ENCODE measurements around the gene UBE2R2.
"Not testable (repeated sequence)": the region's sequence is repeated elsewhere in the genome, so short reads cannot be mapped to it uniquely, and the experiment has no call there.

UBE2R2 gene

DNA sequence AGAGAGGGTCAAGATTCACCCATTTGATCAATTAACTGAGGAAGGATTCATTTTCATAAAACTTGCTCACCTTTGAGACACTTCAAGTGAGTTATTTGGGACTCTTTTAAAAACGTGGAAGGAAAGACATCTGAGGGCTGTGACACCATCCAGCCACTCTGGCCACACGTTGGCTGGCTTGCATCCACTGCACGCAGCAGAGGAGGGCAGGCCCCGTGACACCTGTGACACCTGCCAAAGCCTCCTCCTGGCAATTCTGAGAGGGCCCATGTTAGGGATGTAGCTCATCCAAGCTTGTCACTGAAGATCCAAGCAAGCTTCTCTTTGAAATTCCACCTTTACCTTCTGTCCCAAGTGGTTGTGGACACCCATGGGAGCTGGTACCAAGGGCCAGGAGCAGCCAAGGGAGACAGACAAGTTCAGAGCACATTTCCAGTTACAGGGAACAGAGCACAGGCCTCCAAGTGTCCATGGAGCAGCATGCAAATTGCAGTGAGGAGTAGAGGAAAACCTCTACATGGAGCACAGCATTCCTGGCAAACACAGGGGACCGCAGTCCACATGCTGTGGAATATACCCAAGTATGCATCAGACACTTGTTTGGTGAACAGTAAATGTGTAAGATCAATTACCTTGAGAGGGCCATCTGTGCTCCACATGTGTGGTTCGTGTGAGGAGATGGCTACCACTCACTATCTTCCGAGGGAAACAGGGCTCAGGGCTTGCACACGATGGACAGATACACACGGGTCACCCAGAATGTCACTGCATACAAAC, 16.8 kb upstream of the UBE2R2 start:
- DNase-seq (ENCODE audit: low read depth), result no peak

DNA sequence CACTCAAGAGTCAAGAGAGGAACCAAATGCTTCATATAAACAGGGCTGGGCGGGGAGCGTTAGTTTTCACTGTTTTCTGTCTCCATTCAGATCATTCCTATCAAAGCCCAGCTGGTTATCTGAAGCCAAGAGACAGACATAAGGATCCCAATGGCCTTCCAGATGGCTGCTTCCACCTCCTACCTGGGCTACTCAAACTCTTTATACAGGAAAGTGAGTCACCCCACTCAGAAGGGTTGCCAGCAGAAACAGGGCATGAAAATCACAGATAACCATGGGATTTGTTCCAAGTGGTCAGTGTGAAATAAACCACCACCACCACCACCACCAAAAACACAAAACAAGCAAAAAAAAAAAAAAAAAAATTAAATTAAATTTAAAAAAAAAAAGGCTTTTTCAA, 16.1 kb upstream of the UBE2R2 start:
- DNase-seq (ENCODE audit: low read depth), result no peak

DNA sequence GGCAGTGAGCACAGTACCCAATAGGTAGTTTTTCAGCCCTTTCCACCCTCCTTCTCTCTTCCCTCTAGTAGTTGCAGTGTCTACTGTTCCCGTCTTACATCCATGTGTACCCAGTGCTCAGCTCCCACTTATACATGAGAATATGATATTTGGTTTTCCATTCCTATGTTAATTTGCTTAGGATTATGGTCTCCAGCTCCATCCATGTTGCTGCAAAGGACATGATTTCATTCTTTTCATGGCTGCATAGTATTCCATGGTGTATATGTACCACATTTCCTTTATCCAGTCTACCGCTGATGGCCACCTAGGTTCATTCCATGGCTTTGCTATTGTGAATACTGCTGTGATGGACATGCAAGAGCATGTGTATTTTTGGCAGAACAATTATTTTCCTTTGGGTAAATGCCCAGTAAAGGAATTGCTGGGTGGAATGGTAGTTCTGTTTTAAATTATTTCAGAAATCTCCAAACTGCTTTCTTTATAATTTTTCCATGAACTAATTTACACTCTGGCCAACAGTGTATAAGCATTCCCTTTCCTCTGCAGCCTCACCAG, 14.9 kb upstream of the UBE2R2 start:
- not testable (repeated sequence) for DNase-seq (ENCODE audit: low read depth)

DNA sequence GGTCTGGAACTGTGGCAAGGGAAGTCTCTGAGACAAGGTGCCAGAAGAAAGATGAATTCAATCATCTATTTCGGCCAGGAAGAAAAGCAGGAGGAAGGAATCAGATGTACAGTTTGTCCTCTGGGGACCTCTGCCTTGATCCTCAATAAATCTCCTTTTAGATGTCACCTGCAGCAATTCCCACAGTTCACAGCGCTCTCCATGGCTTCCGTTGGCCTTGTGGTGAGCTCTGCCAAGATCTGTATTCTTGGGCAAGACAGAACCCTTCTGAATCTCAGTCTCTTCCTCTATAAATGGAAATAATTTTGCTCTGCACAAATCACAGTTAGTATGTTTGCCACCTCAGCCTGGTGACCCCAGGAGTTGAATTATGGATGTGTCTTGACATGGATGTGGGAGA, 12.8 kb upstream of the UBE2R2 start:
- DNase-seq (ENCODE audit: low read depth), result not testable (repeated sequence)

DNA sequence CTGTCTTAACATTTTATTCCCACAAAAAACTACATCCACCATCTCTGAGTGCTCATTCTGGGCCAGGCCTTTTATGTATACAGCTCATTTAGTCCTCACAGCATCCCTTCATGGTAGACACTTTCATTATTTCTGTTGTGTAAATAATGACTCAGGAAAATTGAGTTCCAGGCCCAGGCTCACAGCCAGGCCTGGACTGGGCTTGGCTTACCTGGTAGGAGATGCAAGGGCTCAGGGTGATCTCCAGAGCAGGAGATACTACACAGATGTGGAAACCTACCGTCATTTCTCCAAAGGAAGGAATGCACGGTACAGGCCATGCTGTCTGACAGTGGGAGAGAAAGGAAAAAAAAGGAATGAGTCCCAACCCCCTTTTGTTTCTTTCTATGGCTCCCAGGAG, 9.8 kb upstream of the UBE2R2 start:
- not testable (repeated sequence) for DNase-seq (ENCODE audit: low read depth)

DNA sequence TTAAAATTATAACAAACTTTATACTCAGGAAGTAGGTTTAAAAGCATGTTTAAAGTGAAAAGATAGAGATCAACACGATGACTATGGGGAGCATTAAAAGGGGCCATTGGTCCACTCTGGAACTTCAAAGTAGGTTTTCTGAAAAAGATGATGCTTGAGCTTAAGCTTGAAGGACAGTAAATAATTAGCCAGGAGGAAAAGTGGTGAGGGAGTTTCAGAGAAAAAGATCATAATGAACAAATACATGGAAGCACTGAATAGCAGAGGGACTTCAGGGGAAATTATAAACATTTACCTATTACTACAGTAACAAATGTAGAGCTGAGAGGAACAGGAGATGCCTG, 8.0 kb upstream of the UBE2R2 start:
- not testable (repeated sequence) for DNase-seq (ENCODE audit: low read depth)

DNA sequence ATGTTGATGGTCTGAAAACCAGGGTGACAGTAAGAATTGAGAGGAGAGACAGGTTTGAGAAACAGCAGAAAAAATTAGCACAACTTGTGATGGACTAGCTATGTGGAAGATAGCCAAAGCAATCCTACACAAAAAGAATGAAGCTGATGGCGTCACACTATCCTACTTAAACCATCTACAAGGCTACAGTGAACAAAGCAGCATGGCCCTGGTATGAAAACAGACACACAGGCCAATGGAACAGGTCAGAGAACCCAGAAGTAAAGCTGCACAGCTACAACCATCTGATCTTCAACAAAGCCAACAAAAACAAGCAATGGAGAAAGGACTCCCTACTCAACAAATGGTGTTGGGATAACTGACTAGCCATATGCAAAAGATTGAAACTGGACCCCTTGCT, 7.5 kb upstream of the UBE2R2 start:
- DNase-seq (ENCODE audit: low read depth), result no peak

DNA sequence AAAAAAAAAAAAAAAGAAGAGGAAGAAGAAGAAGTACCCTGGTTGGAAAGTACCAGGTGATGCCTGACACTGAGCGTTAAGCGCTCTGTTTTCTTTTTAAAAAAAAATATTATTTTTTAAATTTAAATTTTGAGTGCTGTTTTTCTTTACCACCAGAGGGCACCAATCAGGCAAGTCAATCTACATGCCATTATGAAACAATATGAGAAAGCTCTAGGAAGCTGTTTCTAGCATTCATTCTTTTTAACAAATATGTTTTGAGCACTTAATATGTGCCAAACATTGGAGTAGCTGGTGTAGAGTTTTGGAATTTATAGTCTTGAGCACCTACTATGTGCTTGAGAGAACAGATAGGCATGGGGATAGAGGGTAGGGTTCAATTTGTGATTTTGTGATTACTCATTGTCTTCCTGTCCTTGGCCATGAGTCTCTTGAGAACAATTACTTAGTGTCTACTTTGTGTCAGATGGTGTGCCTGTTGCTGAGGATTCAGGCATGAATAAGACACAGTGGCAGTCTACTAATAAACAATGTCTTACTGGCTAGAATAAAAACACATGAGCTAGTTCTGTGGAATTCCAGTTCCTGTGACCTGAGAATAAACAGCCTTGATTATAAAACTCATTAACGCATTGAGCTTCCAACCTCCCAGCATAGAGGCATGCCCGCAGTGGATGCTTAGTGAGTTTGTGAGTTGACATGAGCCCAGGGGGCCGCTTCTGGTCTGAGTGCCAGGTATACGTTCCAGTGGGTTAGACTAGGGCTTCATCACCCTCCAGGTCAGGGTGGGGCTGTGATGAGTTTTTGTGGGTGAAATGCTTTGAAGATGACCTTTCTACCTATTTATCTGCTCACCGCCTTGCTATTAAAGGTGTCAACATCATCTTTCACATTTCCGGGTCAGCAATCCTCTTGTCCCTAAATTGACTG, 3.0 kb upstream of the UBE2R2 start:
- peak; percentile 46 for DNase-seq (ENCODE audit: low read depth)

DNA sequence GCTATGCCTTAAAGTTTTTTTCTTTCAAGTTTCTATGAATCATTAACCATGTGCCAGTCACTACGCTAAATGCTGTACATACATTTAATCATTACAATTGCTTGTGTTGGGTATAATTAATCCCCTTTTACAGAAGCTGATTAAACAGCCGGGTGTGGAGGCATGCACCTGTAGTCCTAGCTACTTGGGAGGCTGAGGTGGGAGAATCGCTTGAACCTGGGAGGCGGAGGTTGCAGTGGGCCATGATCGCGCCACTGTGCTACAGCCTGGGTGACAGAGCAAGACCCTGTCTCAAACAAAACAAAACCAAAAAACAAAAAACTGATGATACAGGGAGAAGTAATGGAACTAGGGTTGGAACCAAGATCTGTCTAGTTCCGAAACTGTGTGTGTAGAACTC, 1.2 kb upstream of the UBE2R2 start:
- no peak for DNase-seq (ENCODE audit: low read depth)

DNA sequence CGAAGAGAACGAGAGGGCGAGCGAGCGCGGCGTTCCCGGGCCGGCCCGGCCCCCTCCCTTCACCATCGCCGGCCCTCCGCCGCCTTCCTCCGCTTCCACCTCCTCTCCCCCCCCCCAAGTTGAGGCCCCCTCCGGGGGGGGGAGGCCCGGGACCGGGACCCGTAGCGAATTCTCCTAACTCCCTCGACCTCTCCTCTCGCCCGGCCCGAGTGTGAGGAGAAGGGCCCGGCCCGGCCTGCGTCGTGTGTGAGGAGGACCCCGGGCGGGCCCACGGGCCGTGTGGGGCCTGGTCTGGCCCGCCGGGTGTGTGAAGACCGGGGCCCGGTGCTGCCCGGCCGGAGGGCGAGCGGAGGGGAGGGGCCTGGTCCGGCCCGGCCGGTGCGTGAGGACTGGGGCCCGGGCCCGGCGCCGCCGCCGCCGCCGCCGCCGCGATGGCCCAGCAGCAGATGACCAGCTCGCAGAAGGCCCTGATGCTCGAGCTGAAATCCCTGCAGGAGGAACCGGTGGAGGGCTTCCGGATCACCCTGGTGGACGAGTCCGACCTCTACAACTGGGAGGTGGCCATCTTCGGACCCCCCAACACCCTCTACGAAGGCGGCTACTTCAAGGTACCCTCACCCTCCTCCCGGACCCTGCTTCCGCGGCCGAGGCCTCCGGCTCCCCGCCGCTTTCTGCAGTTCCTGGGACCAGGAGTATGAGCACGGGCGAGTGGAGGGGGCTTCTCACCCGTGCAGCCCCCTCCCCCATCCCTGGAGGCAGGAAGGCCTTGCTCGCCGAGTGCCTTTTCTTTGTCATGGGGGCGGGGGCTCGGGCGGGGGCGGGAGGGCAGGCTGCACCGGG, 587 bp downstream of the UBE2R2 start:
- DNase-seq (ENCODE audit: low read depth), result peak; percentile 65

DNA sequence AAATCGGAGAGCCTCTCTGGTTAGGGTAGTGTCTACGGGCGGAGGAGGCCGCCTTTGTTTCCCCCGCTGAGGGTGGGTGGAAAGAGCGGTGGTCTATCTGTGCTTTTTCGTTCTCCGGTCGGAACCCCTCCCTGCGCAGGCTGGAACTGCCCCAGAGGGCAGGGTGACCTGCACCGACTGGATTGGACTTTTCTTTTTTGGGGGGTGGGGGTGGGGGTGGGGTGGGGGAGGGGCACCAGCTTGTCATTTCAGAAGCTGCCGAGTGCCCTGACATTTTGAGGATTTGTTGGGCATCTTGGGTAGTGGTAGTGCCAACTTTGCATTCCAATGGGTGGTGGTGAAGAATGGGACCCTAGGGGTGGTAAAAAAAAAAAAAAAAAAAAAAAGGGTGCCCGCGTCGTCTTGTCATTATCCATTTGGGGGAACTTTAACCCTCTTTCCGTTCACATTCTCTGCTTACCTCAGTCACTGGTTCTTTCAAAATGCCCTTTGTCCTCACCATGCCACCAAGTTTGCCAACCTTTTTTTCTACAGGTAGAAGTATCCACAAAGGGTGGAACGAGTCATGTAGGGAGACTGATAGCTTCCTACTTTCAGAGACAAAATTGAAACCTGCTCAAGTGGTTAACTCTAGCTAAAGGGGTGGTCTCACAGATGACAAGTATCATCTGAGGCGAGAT, 1.3 kb downstream of the UBE2R2 start:
- no peak for DNase-seq (ENCODE audit: low read depth)

DNA sequence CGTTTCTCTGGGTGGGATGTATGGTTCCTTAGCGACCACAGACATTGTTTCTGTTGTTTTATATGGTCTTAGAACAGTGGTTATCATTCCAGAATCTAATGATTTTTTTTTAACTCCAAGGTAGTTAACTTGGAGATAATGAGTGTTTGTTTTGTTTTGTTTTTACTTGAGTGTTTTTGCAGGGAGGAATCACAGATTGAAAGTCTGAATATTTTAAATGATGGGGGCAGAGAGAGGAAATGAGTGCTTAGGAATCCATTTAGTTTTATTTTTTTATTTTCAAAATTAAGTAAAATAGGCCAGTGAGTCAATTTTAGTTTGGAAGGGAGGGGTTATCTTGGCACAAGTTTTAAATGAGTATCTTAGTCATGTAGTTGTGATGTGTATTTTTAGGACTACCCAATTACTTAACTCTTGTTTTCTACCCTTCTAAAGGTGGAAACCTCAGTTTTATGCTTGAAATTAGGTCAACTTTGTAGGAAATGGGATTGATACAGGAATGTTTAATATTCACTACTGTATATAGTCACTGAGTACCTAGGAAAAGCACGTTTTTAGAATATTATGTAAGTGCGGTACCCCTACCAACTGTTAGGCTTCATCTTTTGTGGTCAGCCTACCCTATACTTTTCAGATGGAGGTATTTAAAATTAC, 2.0 kb downstream of the UBE2R2 start:
- no peak for DNase-seq (ENCODE audit: low read depth)

DNA sequence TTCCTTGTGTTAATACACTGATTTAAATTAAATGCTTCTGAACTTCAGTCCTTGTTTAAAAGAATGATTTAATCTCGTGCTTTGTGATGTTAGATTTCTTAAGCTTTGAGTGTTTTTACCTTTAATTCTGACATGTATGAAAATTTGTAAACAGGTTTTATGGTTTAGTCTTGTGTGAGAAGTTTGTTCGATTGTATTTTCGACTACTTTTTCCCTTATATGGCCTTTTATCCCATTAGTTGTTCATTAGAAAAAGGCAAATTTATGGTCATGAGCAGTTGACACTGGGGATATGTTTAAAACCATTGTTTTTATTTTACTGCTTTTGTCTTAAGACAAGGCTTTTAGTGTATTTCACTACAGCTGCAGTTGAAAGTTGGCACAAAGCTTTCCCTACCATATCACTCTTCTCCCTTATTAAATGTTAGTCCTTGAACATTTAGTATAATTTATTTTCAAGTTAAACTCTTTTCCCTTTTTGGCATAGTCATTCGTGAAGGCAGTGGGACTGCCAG, 3.3 kb downstream of the UBE2R2 start:
- DNase-seq (ENCODE audit: low read depth), result no peak

DNA sequence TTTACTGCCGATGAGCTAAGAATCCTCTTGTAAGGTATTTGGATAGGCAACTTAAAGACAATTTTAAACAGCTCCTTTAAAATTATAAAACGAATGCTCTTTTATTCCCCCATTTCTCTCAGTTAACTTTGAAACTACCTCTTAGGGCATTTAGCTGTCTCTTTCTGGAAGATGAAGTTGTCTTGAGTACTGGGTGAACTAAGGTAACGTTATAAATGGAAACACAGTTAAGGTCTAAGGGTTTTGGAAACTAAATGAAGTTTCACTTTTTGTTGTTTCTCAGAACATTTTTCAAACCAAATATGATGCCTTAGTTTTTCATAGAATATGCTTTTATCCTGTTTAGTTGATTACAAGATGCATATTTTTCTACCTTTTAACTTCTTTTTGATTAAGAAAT, 6.8 kb downstream of the UBE2R2 start:
- DNase-seq (ENCODE audit: low read depth), result no peak

DNA sequence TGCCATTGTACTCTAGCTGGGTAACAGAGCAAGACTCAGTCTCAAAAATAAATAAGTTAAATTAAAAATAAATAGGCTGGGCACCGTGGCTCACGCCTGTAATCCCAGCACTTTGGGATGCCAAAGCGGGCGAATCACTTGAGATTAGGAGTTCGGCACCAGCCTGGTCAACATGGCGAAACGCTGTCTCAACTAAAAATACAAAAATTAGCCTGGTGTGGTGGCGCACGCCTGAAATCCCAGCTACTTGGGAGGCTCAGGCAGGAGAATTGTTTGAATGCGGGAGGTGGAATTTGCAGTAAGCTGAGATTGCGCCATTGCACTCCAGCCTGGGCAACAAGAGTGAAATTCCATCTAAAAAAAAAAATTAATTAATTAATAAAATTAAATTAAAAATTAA, 10.3 kb downstream of the UBE2R2 start:
- not testable (repeated sequence) for DNase-seq (ENCODE audit: low read depth)

DNA sequence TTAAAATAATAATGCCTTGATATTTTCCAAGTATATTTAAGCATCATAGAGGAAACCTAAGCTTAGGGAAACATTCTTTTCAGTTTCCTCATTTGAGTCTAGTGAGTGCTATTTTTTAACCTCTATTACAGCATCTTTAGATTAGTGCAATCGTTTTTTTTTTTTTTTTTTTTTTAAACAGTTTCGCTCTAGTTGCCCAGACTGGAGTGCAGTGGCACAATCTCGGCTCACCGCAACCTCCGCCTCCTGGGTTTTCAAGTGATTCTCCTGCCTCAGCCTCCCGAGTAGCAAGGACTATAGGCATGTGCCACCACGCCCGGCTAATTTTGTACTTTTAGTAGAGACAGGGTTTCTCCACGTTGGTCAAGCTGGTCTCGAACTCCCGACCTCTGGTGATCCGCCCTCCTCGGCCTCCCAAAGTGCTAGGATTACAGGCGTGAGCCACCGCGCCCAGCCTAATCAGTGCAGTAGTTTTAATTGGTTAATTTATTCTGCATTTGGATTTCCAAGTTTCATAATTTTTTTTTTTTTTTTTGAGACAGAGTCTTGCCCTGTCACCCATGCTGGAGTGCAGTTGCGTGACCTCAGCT, 12.8 kb downstream of the UBE2R2 start:
- not testable (repeated sequence) for DNase-seq (ENCODE audit: low read depth)

DNA sequence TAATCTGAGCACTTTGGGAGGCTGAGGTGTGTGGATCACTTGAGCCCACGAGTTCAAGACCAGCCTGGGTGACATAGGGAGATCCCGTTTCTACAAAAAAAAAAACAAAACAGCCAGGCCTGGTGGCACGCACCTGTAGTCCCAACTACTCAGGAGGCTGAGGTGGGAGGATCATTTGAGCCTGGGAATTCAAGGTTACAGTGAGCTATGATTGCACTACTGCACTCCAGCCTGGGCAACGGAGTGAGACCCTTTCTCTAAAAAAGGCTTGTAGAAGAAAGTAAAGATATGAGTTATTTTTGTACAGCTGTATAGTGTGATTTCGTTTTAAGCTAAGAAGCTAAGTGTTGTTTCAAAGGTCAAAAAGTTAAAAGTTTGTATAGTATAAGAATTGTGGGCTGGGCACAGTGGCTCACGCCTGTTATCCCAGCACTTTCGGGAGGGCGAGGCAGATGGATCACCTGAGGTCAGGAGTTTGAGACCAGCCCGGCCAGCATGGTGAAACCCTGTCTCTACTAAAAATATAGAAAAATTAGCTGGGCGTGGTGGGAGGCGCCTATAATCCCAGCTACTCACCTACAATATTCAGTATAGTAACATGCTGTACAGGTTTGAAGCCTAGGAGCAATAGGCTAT, 18.8 kb downstream of the UBE2R2 start:
- no peak for DNase-seq (ENCODE audit: low read depth)

DNA sequence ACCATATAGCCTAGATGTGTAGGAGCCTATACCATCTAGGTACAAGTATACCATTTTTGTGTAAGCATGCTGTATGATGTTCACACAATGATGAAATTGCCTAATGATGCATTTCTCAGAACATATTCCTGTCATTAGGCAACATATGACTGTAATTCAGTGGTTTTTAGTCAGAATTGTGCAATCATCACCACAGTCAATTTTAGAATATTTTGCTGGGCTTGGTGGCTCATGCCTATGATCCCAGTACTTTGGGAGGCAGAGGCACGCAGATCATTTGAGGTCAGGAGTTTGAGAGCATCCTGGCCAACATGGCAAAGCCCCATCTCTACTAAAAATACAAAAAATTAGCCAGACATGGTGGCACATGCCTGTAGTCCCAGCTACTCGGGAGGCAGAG, 19.3 kb downstream of the UBE2R2 start:
- DNase-seq (ENCODE audit: low read depth), result peak; percentile 61

DNA sequence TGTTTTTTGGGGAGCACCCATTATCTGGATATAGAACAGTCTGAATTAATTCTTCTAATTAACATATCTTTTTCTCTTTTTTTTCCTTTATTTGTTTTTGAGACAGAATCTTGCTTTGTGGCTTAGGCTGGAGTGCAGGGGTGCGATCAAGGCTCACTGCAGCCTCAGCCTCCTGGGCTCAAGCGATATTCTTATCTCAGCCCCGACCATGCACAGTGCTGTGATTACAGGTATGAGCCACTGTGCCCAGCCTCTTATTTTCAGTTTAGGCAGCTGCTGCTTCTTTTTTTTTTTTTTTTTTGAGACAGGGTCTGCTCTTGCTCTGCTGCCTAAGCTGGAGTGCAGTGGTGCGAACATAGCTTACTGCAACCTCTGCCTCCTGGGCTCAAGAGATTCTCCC, 20.2 kb downstream of the UBE2R2 start:
- DNase-seq (ENCODE audit: low read depth), result no peak

DNA sequence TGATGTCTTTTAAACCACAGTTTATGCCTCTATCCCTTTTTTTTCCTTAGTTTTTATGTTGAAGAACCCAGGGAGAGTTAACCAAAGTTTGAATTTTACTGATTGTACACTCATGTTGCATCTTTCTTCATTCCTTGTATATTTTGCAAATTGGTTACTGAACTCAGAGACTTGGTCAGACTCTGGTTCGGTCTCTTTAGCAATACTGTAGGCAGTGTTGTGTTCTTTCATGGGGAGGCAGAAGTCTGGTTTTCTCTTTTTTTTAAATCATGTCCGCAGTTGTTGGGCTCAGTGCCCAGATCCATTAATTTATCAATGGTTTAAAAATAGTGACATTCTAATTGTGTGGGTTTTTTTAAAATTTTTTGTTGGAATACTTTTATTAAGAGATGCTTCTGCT, 23.4 kb downstream of the UBE2R2 start:
- no peak for DNase-seq (ENCODE audit: low read depth)

All from HS-27A (cell line).